ENCODE data around the gene TBL1XR1. TPM values are rescaled to one million over a fixed set of nuclear protein-coding genes. Genes with fewer than 3 reads are reported as not detected.
A peak's percentile ranks its signal among the peaks of the same experiment; 100 is the strongest.

Gene TBL1XR1
- total RNA-seq, 1 donor from 2014 or later, result 275 TPM

GRCh38 chr3:177053107-177053506, 144.2 kb downstream of the TBL1XR1 start:
- no peak overlapping the region for H3K4me3 Mint-ChIP-seq
- peaks cover 12% of the 10 kb centered on the region for H3K4me1 Mint-ChIP-seq
- H3K36me3 ChIP-seq, result peaks cover 10% of the 10 kb centered on the region
- H3K36me3 Mint-ChIP-seq, result peaks cover 17% of the 10 kb centered on the region
- TF ChIP-seq EZH2phosphoT487 (IDR thresholded peaks at IDR 0.05), result no peak
- TF ChIP-seq EZH2 (IDR thresholded peaks at IDR 0.05), result no peak
- TF ChIP-seq, protein P1, sequence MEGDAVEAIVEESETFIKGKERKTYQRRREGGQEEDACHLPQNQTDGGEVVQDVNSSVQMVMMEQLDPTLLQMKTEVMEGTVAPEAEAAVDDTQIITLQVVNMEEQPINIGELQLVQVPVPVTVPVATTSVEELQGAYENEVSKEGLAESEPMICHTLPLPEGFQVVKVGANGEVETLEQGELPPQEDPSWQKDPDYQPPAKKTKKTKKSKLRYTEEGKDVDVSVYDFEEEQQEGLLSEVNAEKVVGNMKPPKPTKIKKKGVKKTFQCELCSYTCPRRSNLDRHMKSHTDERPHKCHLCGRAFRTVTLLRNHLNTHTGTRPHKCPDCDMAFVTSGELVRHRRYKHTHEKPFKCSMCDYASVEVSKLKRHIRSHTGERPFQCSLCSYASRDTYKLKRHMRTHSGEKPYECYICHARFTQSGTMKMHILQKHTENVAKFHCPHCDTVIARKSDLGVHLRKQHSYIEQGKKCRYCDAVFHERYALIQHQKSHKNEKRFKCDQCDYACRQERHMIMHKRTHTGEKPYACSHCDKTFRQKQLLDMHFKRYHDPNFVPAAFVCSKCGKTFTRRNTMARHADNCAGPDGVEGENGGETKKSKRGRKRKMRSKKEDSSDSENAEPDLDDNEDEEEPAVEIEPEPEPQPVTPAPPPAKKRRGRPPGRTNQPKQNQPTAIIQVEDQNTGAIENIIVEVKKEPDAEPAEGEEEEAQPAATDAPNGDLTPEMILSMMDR (IDR thresholded peaks at IDR 0.05), result no peak
- no peak for DNase-seq (ENCODE audit: low spot score)
- no peaks in the 10 kb centered on the region for H3K27me3 ChIP-seq
- H3K4me3 ChIP-seq, result no peak overlapping the region
- no peak overlapping the region for H3K27ac Mint-ChIP-seq
- no peak overlapping the region for H3K4me2 ChIP-seq
- H3F3A ChIP-seq (ENCODE audit: low read depth), result no peaks in the 10 kb centered on the region
- H3K79me2 ChIP-seq (ENCODE audit: low read depth), result peaks cover 93% of the 10 kb centered on the region
- peaks cover 19% of the 10 kb centered on the region for H3K4me1 ChIP-seq
- no peaks in the 10 kb centered on the region for H3K9me3 ChIP-seq (ENCODE audit: low read depth)
- H3K27me3 Mint-ChIP-seq (ENCODE audit: insufficient read depth, low read depth), result no peaks in the 10 kb centered on the region
- no peak overlapping the region for H2AFZ ChIP-seq (replicated peaks)
- no peak overlapping the region for H3K27ac ChIP-seq
- H4K20me1 ChIP-seq (ENCODE audit: low read depth), result peaks cover 30% of the 10 kb centered on the region
- no peak overlapping the region for H3K9ac ChIP-seq
- H3K9me3 Mint-ChIP-seq, result no peaks in the 10 kb centered on the region

GRCh38 chr3:177051411-177051810, 145.9 kb downstream of the TBL1XR1 start:
- Histone ChIP-seq H3K4me1 (peaks cover 9% of the 10 kb centered on the region), H3K79me2 (ENCODE audit: low read depth) (peaks cover 78% of the 10 kb centered on the region), H2AFZ (replicated peaks) (no peak overlapping the region), H4K20me1 (ENCODE audit: low read depth) (peaks cover 13% of the 10 kb centered on the region), H3K4me2 (no peak overlapping the region), H3K36me3 (peaks cover 21% of the 10 kb centered on the region), H3K9ac (no peak overlapping the region), H3K9me3 (ENCODE audit: low read depth) (no peaks in the 10 kb centered on the region), H3K4me3 (no peak overlapping the region), H3F3A (ENCODE audit: low read depth) (no peaks in the 10 kb centered on the region), H3K27ac (no peak overlapping the region), H3K27me3 (no peaks in the 10 kb centered on the region)
- Mint-ChIP-seq H3K27me3 (ENCODE audit: insufficient read depth, low read depth) (no peaks in the 10 kb centered on the region), H3K27ac (peak overlapping the region; percentile 10), H3K36me3 (peaks cover 25% of the 10 kb centered on the region), H3K4me3 (no peak overlapping the region), H3K4me1 (peaks cover 12% of the 10 kb centered on the region), H3K9me3 (no peaks in the 10 kb centered on the region)
- TF ChIP-seq, protein P1 (IDR thresholded peaks at IDR 0.05), result no peak
- no peak for TF ChIP-seq EZH2 (IDR thresholded peaks at IDR 0.05)
- no peak for DNase-seq (ENCODE audit: low spot score)

GRCh38 chr3:177050501-177051237, 146.6 kb downstream of the TBL1XR1 start:
- no peak overlapping the region for H3K4me2 ChIP-seq
- Mint-ChIP-seq H3K36me3 (peaks cover 25% of the 10 kb centered on the region), H3K9me3 (no peaks in the 10 kb centered on the region), H3K4me3 (no peak overlapping the region), H3K4me1 (peaks cover 12% of the 10 kb centered on the region), H3K27ac (no peak overlapping the region), H3K27me3 (ENCODE audit: insufficient read depth, low read depth) (no peaks in the 10 kb centered on the region)
- H3K36me3 ChIP-seq, result peaks cover 28% of the 10 kb centered on the region
- no peaks in the 10 kb centered on the region for H3K9me3 ChIP-seq (ENCODE audit: low read depth)
- peaks cover 71% of the 10 kb centered on the region for H3K79me2 ChIP-seq (ENCODE audit: low read depth)
- TF ChIP-seq, protein P1 (IDR thresholded peaks at IDR 0.05), result peak; percentile 55
- no peak for TF ChIP-seq EZH2 (IDR thresholded peaks at IDR 0.05)
- H3K4me1 ChIP-seq, result peaks cover 1% of the 10 kb centered on the region
- no peaks in the 10 kb centered on the region for H3F3A ChIP-seq (ENCODE audit: low read depth)
- DNase-seq (ENCODE audit: low spot score), result peak; percentile 17
- H3K27ac ChIP-seq, result no peak overlapping the region
- no peaks in the 10 kb centered on the region for H3K27me3 ChIP-seq
- H3K4me3 ChIP-seq, result no peak overlapping the region
- no peak overlapping the region for H3K9ac ChIP-seq
- peaks cover 6% of the 10 kb centered on the region for H4K20me1 ChIP-seq (ENCODE audit: low read depth)
- H2AFZ ChIP-seq (replicated peaks), result no peak overlapping the region

Measured in neural progenitor cell (in vitro differentiated cells).